Epithelial cell of esophagus (primary cell): Measurements from ENCODE around the gene PIAS1.

Source experiments
- DNase-seq: peaks from one replicate; pipeline ENCODE4 v3.0.0; 2010; ENCODE audit warnings: low read depth
- H3K4me3 ChIP-seq: 2 replicates; pipeline ENCODE4 v1.5.1; 2011; ENCODE audit warnings: mild to moderate bottlenecking, low read length, control low read depth
- CTCF ChIP-seq: IDR thresholded peaks from 2 replicates; pipeline ENCODE4 v1.5.1; 2011; ENCODE audit warnings: low read depth, mild to moderate bottlenecking, low read length, control low read depth, inconsistent platforms; ENCODE audit not compliant: insufficient read depth; ENCODE audit errors: missing control alignments

The PIAS1 gene

GRCh38 chr15:68080334-68080733, 26.2 kb downstream of the PIAS1 start:
- TF ChIP-seq CTCF: no peak
- DNase-seq: peak; percentile 48
- H3K4me3 ChIP-seq: no peak overlapping the region

GRCh38 chr15:68080783-68081182, 26.7 kb downstream of the PIAS1 start:
- H3K4me3 ChIP-seq: no peak overlapping the region
- DNase-seq: no peak
- TF ChIP-seq CTCF: no peak

GRCh38 chr15:68081869-68082505, 27.9 kb downstream of the PIAS1 start:
- H3K4me3 ChIP-seq: no peak overlapping the region
- TF ChIP-seq CTCF: no peak
- DNase-seq: no peak

GRCh38 chr15:68082735-68083134, 28.6 kb downstream of the PIAS1 start:
- no peak for TF ChIP-seq CTCF
- no peak overlapping the region for H3K4me3 ChIP-seq
- DNase-seq: no peak

GRCh38 chr15:68083463-68083862, 29.3 kb downstream of the PIAS1 start:
- no peak for TF ChIP-seq CTCF
- H3K4me3 ChIP-seq: no peak overlapping the region
- DNase-seq: no peak

- H3K4me3 ChIP-seq: no peak overlapping the region
- DNase-seq: no peak
- no peak for TF ChIP-seq CTCF
Measured at GRCh38 chr15:68085052-68085451, 30.9 kb downstream of the PIAS1 start.

GRCh38 chr15:68091743-68092142, 37.6 kb downstream of the PIAS1 start:
- H3K4me3 ChIP-seq: no peak overlapping the region
- no peak for TF ChIP-seq CTCF
- no peak for DNase-seq
